K562 treated with DMSO at 1 percent for 24 hours (cell line): ENCODE results near the gene RALY. TPM values are rescaled to one million over a fixed set of nuclear protein-coding genes. Genes with fewer than 3 reads are reported as not detected.

ENCODE experiments used
- total RNA-seq: library from RNA; unstranded; fragments of 300-600 nt; gene quantifications from 2 replicates; pipeline ENCODE4 v1.2.3, GENCODE V29; 2022; ENCODE audit warnings: low read depth; ENCODE audit not compliant: insufficient read depth

Gene RALY
- total RNA-seq, result 297 and 313 TPM in 2 replicates

DNA sequence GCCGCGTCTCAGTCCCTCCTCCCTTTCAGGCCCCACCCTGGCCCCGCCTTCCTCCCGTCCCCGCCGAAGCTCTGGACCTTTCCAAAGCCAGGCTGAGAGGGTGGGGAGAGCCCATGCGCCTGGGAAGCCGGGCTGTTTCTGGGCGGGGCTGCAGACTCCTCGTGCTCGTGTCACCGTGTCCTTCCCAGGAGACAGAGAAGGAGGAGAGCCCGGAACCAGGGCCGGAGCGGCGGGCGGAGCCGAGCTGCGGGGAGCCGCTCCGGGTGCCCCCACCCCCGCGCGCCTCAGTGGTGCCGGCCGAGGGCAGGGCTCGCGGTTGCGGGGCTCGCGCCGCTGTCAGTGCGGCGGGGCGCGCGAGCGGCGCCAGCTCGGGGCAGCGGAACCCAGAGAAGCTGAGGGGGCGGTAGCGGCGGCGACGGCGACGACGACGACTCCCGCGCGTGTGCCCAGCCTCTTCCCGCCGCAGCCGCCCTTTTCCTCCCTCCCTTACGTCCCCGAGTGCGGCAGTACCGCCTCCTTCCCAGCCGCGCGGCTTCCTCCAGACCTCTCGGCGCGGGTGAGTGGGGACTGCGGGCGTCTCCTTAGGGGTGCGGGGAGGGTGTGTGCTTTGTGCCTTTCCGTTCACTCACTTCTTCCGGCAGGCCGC is at the start of gene RALY:
TSS of gene RALY (plus strand) at position 336 of the 646 bp plus-strand sequence. CDS start 78,164 bp downstream, outside the sequence.

DNA sequence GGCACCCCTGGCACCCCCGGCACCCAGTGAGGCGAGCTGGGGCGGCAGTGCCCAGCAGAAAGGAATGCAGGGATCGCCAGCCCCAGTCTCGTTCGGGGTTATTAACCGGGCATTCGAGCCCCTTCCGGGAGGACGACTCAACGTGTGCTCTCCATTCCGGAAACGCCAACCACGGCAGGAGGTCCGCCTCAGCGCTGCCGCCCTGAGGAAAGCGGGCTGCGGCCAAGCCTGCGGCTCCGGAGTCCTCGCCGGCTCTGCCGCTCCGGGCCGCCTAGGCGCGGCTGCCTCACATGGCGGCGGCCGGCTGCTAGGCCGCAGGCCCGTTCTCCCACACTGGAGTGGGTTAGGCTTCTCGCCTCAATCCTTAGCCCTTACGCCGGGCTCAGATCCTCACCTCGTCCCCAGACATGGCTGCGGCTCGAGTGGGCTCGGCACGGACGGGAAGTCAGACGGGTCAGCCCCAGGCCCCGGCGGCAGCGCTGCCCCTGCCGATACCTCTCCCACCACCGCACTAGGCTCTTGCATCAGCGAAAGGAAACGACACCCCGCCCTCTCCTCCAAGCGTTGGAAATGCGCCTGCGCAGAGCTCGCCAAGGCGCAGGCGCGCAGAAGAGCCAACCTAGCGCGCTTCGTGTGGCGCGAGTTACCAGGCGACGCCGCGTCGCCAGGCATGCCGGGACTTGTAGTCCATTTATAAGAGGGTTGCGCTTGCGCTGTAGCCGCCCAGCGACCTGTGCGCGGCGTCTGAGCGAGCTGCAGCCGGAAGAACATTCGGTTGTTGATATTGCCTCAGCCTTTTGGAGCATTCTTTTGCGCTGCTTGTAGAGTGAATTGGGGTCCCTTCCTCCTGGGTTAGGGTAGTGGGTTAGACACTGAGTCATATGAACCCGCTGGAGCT is 118.2 kb downstream of the RALY start, which contains the start of gene EIF2S2:
TSS of gene EIF2S2 (minus strand) at position 542 of the 898 bp plus-strand sequence. CDS start at position 409, 133 bp downstream.

Other genes starting within 250 kb of the RALY start
- 83.7 and 94.1 TPM in 2 replicates for gene CHMP4B, start 182.6 kb upstream of the RALY start, total RNA-seq
- gene EIF2S2, start 118.3 kb downstream of the RALY start, total RNA-seq, result 107 and 115 TPM in 2 replicates
- not detected in 2 replicates for gene ASIP, start 247.5 kb downstream of the RALY start, total RNA-seq